Vagina (tissue), 2 donors: ENCODE measurements around the gene SKAP1.

Experiments
- CTCF ChIP-seq, 3 experiments: fragments of 450-650 bp in 2 of 3; fragments of 200-600 bp in 1 of 3; sonication (generic) in 1 of 3; IDR thresholded peaks; one replicate each; pipeline ENCODE4 v1.5.1; 2017 to 2019; ENCODE audit warnings: antibody characterized with exemption in 3 of 3, mild to moderate bottlenecking in 2 of 3, moderate library complexity in 2 of 3
- POLR2A ChIP-seq, 2 donors: fragments of 450-650 bp; IDR thresholded peaks; one replicate each; pipeline ENCODE4 v1.6.1; 2017; ENCODE audit warnings: antibody characterized with exemption in 2 of 2, mild to moderate bottlenecking in 2 of 2, moderate library complexity in 2 of 2
- POLR2AphosphoS5 ChIP-seq, 2 donors: sonication (generic); formaldehyde crosslinking; IDR thresholded peaks; one replicate each; pipeline ENCODE4 v1.9.0; 2017; ENCODE audit warnings: antibody characterized with exemption in 2 of 2, mild to moderate bottlenecking in 2 of 2, low read depth in 1 of 2; ENCODE audit not compliant: insufficient read depth in 1 of 2

GRCh38 chr17:48192321-48192731 is 237.7 kb downstream of the SKAP1 start:
- no peak for TF ChIP-seq CTCF (IDR thresholded peaks at IDR 0.05)
- TF ChIP-seq POLR2AphosphoS5 (IDR thresholded peaks at IDR 0.05; ENCODE audit: insufficient read depth in 1 of 2, low read depth in 1 of 2), result no peak
- TF ChIP-seq POLR2A (IDR thresholded peaks at IDR 0.05), result no peak
